NCI-H510A treated with DMSO at 0.1 percent for 48 hours (cell line): Measurements from ENCODE around the gene GCK.

ENCODE experiments used
- DNase-seq: peaks from one replicate; lab custom pipeline; 2025; lab: John Stamatoyannopoulos, UW

The GCK gene

GRCh38 chr7:44189286-44189992 is at the start of gene GCK:
GCK (minus strand) TSS chr7:44189439; CDS start chr7:44188953, 486 bp downstream.
- DNase-seq = peak; percentile 75

- no peak for DNase-seq
Observed at GRCh38 chr7:44238116-44238695, 49.0 kb upstream of the GCK start.

GRCh38 chr7:44237696-44238095 is 48.5 kb upstream of the GCK start:
- no peak for DNase-seq

GRCh38 chr7:44236333-44236728 is 47.1 kb upstream of the GCK start:
- DNase-seq = no peak

GRCh38 chr7:44235582-44236332 is 46.5 kb upstream of the GCK start:
- peak; percentile 14 for DNase-seq

GRCh38 chr7:44235066-44235465 is 45.8 kb upstream of the GCK start:
- DNase-seq = no peak

- no peak for DNase-seq
Observed at GRCh38 chr7:44232901-44233715, 43.9 kb upstream of the GCK start.

- DNase-seq = no peak
Observed at GRCh38 chr7:44232396-44232795, 43.2 kb upstream of the GCK start.

- DNase-seq = no peak
Observed at GRCh38 chr7:44231088-44231487, 41.8 kb upstream of the GCK start.

GRCh38 chr7:44230286-44230685 is 41.0 kb upstream of the GCK start:
- DNase-seq = no peak

- no peak for DNase-seq
Observed at GRCh38 chr7:44229546-44230105, 40.4 kb upstream of the GCK start.

- DNase-seq = no peak
Observed at GRCh38 chr7:44228571-44229350, 39.5 kb upstream of the GCK start.

- no peak for DNase-seq
Observed at GRCh38 chr7:44227911-44228310, 38.7 kb upstream of the GCK start.

GRCh38 chr7:44226396-44226753 is 37.1 kb upstream of the GCK start:
- no peak for DNase-seq

GRCh38 chr7:44225566-44226395 is 36.5 kb upstream of the GCK start:
- peak; percentile 36 for DNase-seq

- no peak for DNase-seq
Observed at GRCh38 chr7:44224974-44225565, 35.8 kb upstream of the GCK start.

- peak; percentile 50 for DNase-seq
Observed at GRCh38 chr7:44224080-44224973, 35.1 kb upstream of the GCK start.

GRCh38 chr7:44223362-44224079 is 34.3 kb upstream of the GCK start:
- DNase-seq = peak; percentile 87
